GM23248 (cell line): ENCODE measurements around the gene PDE8B. TPM values are rescaled to one million over a fixed set of nuclear protein-coding genes. Genes with fewer than 3 reads are reported as not detected.

ENCODE experiments used
- DNase-seq: peaks from one replicate; pipeline ENCODE4 v3.0.0-alpha.2; 2015
- H2AFZ ChIP-seq: fragments of 200-600 bp; sonication (generic); 2 replicates; pipeline ENCODE4 v1.6.1; 2016; ENCODE audit warnings: antibody characterized with exemption
- H3F3A ChIP-seq: fragments of 200-600 bp; sonication (generic); 2 replicates; pipeline ENCODE4 v1.6.1; 2016; ENCODE audit warnings: mild to moderate bottlenecking, antibody characterized with exemption, mixed run types; ENCODE audit not compliant: insufficient read depth
- H3K27ac ChIP-seq: fragments of 200-600 bp; sonication (generic); 2 replicates; pipeline ENCODE4 v1.5.1; 2016; ENCODE audit warnings: mild to moderate bottlenecking
- H3K27me3 ChIP-seq: fragments of 200-600 bp; sonication (generic); replicated peaks from 2 replicates; pipeline ENCODE4 v1.6.1; 2016; ENCODE audit warnings: mild to moderate bottlenecking; ENCODE audit not compliant: insufficient read depth
- H3K36me3 ChIP-seq: fragments of 200-600 bp; sonication (generic); 2 replicates; pipeline ENCODE4 v1.6.1; 2016; ENCODE audit warnings: low read depth, mild to moderate bottlenecking
- H3K4me1 ChIP-seq: fragments of 200-600 bp; sonication (generic); 2 replicates; pipeline ENCODE4 v1.6.1; 2016; ENCODE audit warnings: mild to moderate bottlenecking; ENCODE audit not compliant: insufficient read depth
- H3K4me2 ChIP-seq: fragments of 200-600 bp; sonication (generic); one replicate; pipeline ENCODE4 v1.6.1; 2016; ENCODE audit warnings: mild to moderate bottlenecking; ENCODE audit not compliant: unreplicated experiment
- H3K4me3 ChIP-seq: fragments of 200-600 bp; sonication (generic); 2 replicates; pipeline ENCODE4 v1.5.1; 2016; ENCODE audit warnings: mild to moderate bottlenecking
- H3K79me2 ChIP-seq: fragments of 200-600 bp; sonication (generic); 2 replicates; pipeline ENCODE4 v1.6.1; 2016; ENCODE audit warnings: mild to moderate bottlenecking; ENCODE audit not compliant: insufficient read depth
- H3K9ac ChIP-seq: fragments of 200-600 bp; sonication (generic); 2 replicates; pipeline ENCODE4 v1.6.1; 2016; ENCODE audit warnings: mild to moderate bottlenecking
- H3K9me2 ChIP-seq: fragments of 200-600 bp; sonication (generic); 2 replicates; pipeline ENCODE4 v1.6.1; 2016; ENCODE audit warnings: mixed run types, mild to moderate bottlenecking, moderate library complexity; ENCODE audit not compliant: insufficient read depth
- H3K9me3 ChIP-seq: fragments of 200-600 bp; sonication (generic); one replicate; pipeline ENCODE4 v1.6.1; 2017; ENCODE audit warnings: low read depth
- H4K20me1 ChIP-seq: fragments of 200-600 bp; sonication (generic); 2 replicates; pipeline ENCODE4 v1.6.0; 2016; ENCODE audit not compliant: insufficient read depth
- EZH2 ChIP-seq: fragments of 200-600 bp; sonication (generic); IDR thresholded peaks from 2 replicates; pipeline ENCODE4 v1.6.1; 2018; ENCODE audit warnings: antibody characterized with exemption, mild to moderate bottlenecking; ENCODE audit not compliant: insufficient read depth, poor library complexity, severe bottlenecking
- EZH2phosphoT487 ChIP-seq: fragments of 200-600 bp; sonication (generic); IDR thresholded peaks from 2 replicates; pipeline ENCODE4 v1.6.1; 2018; ENCODE audit warnings: antibody characterized with exemption, moderate library complexity, mild to moderate bottlenecking, low read depth; ENCODE audit not compliant: insufficient read depth
- WGBS, 2 experiments: methylation state at CpG; one replicate each; pipeline ENCODE4 v1.1.6; 2015 to 2017; ENCODE audit warnings: low lambda C conversion rate in 2 of 2, low coverage in 1 of 2; ENCODE audit errors: missing lambda C conversion rate in 2 of 2; 5-methylcytosine and 5-hydroxymethylcytosine counted together
- in situ Hi-C: fragments of 300-500 bp; cut with MboI; formaldehyde crosslinking; loops from 2 replicates; pipeline ENCODE4 v1.15.0; 2020
- polyA plus RNA-seq: library from polyadenylated mRNA; unstranded; fragments of >200 nt; fragmentation: Nextera tagmentation; extraction: Ambion mirVana; gene quantifications from 2 replicates; pipeline ENCODE4 v1.2.1, GENCODE V29; 2016
- total RNA-seq: library from RNA; depleted of rRNA; stranded (reverse); fragments of >200 nt; shearing (Covaris generic); gene quantifications from 2 replicates; pipeline ENCODE4 v1.2.3, GENCODE V29; 2014

The PDE8B gene
- total and polyA plus RNA-seq, 2 experiments from 2014 or later = 0.40 TPM; not detected in 1

DNA sequence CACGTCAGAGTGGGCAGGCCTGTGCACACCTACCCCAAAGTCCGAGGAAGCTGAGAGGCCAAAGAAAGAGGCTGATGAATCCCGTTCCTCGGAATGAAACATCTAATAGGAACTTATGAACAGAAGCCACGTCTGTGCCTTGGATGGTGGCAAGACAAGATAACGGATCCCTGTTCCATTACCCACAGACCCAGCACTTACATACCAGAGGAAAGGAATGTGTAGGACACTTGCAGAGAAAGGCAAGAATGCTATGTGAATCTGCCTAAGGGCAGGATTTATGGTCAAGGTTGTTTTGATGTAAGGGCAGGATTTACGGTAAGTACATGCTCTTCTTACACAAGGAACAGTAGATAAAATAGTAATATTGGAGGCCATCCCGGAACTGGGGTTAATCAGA lies 188.4 kb downstream of the PDE8B start:
- no peak overlapping the region for H3K4me2 ChIP-seq
- H3K9me2 ChIP-seq = no peaks in the 10 kb centered on the region
- no peaks in the 10 kb centered on the region for H4K20me1 ChIP-seq
- TF ChIP-seq EZH2phosphoT487 (no peak), EZH2 (no peak)
- no peak overlapping the region for H2AFZ ChIP-seq
- 82 to 85% methylated on average over 8 of the region's 8 CpGs for WGBS, 2 experiments
- no peaks in the 10 kb centered on the region for H3K79me2 ChIP-seq
- peaks cover 17% of the 10 kb centered on the region for H3F3A ChIP-seq
- no peaks in the 10 kb centered on the region for H3K9me3 ChIP-seq
- H3K27me3 ChIP-seq = no peaks in the 10 kb centered on the region
- H3K9ac ChIP-seq = no peak overlapping the region
- in situ Hi-C loops = no loop called here
- no peaks in the 10 kb centered on the region for H3K36me3 ChIP-seq
- DNase-seq = no peak
- H3K4me1 ChIP-seq = peaks cover 11% of the 10 kb centered on the region
- H3K27ac ChIP-seq = no peak overlapping the region
- H3K4me3 ChIP-seq = no peak overlapping the region

DNA sequence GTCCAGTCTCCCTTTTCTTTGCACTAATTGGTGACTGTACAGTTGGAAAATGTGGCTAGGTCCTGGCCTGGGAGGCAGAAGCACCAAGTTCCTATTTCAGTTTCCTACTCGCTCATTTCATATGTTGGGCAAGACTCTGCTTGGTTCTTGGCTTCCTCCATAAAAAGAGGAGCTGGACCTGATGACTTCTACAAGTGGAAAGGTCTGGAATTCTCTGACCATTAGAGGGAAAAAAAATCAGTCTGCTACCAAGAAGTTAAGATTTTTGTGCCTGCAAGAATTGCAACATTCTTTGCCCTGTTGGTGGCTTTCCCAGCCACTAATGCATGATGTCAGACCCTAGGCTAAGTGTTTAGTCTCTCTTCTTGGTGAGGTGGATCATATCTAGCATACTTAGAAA lies 190.2 kb downstream of the PDE8B start:
- Histone ChIP-seq H3K9ac (no peak overlapping the region), H4K20me1 (no peaks in the 10 kb centered on the region), H3K27ac (peak overlapping the region; percentile 10; the same call in 1 of the 2 replicates), H3K27me3 (no peaks in the 10 kb centered on the region), H3K79me2 (no peaks in the 10 kb centered on the region), H3K4me2 (peak overlapping the region; percentile 24), H3K9me2 (no peaks in the 10 kb centered on the region), H3K36me3 (no peaks in the 10 kb centered on the region), H3K9me3 (no peaks in the 10 kb centered on the region), H2AFZ (no peak overlapping the region), H3K4me1 (peaks cover 11% of the 10 kb centered on the region), H3K4me3 (no peak overlapping the region), H3F3A (peaks cover 17% of the 10 kb centered on the region)
- 7 to 18% methylated on average over 1 of the region's 1 CpG for WGBS, 2 experiments
- TF ChIP-seq EZH2phosphoT487 (no peak), EZH2 (no peak)
- peak; percentile 81 for DNase-seq
- in situ Hi-C loops = no loop called here

- H3K36me3 ChIP-seq = no peaks in the 10 kb centered on the region
- DNase-seq = no peak
- H3K27ac ChIP-seq = no peak overlapping the region
- H3K9ac ChIP-seq = no peak overlapping the region
- peaks cover 17% of the 10 kb centered on the region for H3F3A ChIP-seq
- H4K20me1 ChIP-seq = no peaks in the 10 kb centered on the region
- 35 to 38% methylated on average over 6 of the region's 6 CpGs for WGBS, 2 experiments
- H3K9me2 ChIP-seq = no peaks in the 10 kb centered on the region
- TF ChIP-seq EZH2 = no peak
- no peak for TF ChIP-seq EZH2phosphoT487
- peaks cover 11% of the 10 kb centered on the region for H3K4me1 ChIP-seq
- in situ Hi-C loops = no loop called here
- H3K27me3 ChIP-seq = no peaks in the 10 kb centered on the region
- H2AFZ ChIP-seq = no peak overlapping the region
- H3K79me2 ChIP-seq = no peaks in the 10 kb centered on the region
- H3K4me3 ChIP-seq = no peak overlapping the region
- no peaks in the 10 kb centered on the region for H3K9me3 ChIP-seq
- H3K4me2 ChIP-seq = no peak overlapping the region
Measured at GRCh38 chr5:77402796-77403195, 192.3 kb downstream of the PDE8B start.

DNA sequence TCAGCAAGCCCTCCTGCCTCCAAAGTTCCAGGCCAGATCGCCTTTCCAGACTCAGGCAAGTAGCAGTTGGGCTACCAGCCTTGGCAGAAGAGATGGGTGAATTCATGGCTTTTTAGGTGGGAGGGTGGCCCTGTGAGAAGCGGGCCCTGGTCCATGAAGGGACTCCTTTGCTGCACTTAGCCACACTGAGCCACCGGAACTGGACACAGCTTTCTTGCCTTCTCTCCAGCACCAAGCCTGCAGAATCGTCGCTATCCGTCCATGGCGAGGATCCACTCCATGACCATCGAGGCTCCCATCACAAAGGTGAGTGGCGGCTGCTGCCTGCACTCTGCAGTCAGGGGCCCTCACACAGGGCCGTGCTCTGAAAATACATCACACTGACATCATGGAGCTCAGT lies 196.7 kb downstream of the PDE8B start:
- Histone ChIP-seq H3K36me3 (no peaks in the 10 kb centered on the region), H2AFZ (no peak overlapping the region), H3K79me2 (no peaks in the 10 kb centered on the region), H3K27ac (no peak overlapping the region), H3K4me2 (no peak overlapping the region), H3K27me3 (no peaks in the 10 kb centered on the region), H3K4me1 (no peaks in the 10 kb centered on the region), H3K9me2 (no peaks in the 10 kb centered on the region), H3K4me3 (no peak overlapping the region), H3F3A (no peaks in the 10 kb centered on the region), H3K9ac (no peak overlapping the region), H3K9me3 (no peaks in the 10 kb centered on the region), H4K20me1 (no peaks in the 10 kb centered on the region)
- TF ChIP-seq EZH2phosphoT487 (no peak), EZH2 (no peak)
- 87 to 90% methylated on average over 10 of the region's 10 CpGs for WGBS, 2 experiments
- DNase-seq = no peak
- in situ Hi-C loops = no loop called here

DNA sequence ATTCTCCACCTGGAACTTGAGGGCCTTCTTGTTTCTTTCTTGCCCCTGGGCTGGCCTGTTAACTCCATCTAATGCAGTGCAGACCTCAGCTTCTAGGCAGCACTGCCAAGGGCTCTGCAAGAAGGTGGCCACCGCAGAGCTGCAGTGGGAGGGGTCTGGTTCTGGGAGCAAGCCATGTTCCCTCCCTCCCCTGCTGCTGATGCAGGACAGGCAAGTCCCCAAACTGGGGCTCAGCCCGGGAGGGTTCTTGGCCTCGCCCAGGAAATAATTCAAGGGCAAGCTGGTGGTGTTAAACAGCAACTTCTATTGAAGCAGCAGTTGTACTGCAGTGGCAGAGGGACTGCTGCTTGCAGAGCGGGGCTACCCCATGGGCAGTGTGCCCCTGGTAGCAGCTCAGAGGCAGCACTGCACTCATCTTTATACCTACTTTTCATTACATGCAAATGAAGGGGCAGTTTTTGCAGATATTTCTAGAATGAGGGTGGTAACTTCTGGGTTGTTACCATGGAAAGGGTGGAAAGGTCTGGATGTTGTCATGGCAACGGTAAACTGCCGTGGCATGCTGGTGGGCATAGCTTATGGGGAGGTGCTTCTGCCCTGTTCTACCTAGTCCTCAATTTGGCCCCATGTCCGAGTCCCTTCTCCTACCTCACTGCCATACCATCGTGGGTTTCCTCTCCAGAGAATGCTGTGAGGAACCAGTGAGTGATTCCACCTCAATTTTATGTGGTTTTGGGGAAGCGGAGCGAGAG lies 199.6 kb downstream of the PDE8B start:
- H3K9ac ChIP-seq = no peak overlapping the region
- DNase-seq = no peak
- no peaks in the 10 kb centered on the region for H3K36me3 ChIP-seq
- no peaks in the 10 kb centered on the region for H4K20me1 ChIP-seq
- H3K27me3 ChIP-seq = no peaks in the 10 kb centered on the region
- H3K4me3 ChIP-seq = no peak overlapping the region
- no peak overlapping the region for H3K27ac ChIP-seq
- H3K9me3 ChIP-seq = no peaks in the 10 kb centered on the region
- WGBS, 2 experiments = 53 to 56% methylated on average over 10 of the region's 10 CpGs
- no peaks in the 10 kb centered on the region for H3K9me2 ChIP-seq
- no peak overlapping the region for H3K4me2 ChIP-seq
- H2AFZ ChIP-seq = no peak overlapping the region
- no peaks in the 10 kb centered on the region for H3K4me1 ChIP-seq
- H3F3A ChIP-seq = no peaks in the 10 kb centered on the region
- in situ Hi-C loops = no loop called here
- TF ChIP-seq EZH2 = no peak
- TF ChIP-seq EZH2phosphoT487 = no peak
- no peaks in the 10 kb centered on the region for H3K79me2 ChIP-seq
